AG08396 (cell line): ENCODE data around the gene EML1.
"Not testable (repeated sequence)": the region's sequence is repeated elsewhere in the genome, so short reads cannot be mapped to it uniquely, and the experiment has no call there.

Experiments used
- DNase-seq: peaks from one replicate; pipeline ENCODE4 v3.0.0; 2012; ENCODE audit warnings: low spot score, mixed read lengths

The EML1 gene

GRCh38 chr14:99938376-99938775 lies 145.2 kb downstream of the EML1 start:
- no peak for DNase-seq

GRCh38 chr14:99938896-99939295 lies 145.7 kb downstream of the EML1 start:
- no peak for DNase-seq

- DNase-seq, result no peak
Observed at GRCh38 chr14:99939421-99939820, 146.2 kb downstream of the EML1 start.

- DNase-seq, result no peak
Observed at GRCh38 chr14:99940064-99940463, 146.9 kb downstream of the EML1 start.

GRCh38 chr14:99941211-99941610 lies 148.0 kb downstream of the EML1 start:
- DNase-seq, result no peak

- no peak for DNase-seq
Observed at GRCh38 chr14:99943620-99944019, 150.4 kb downstream of the EML1 start.

GRCh38 chr14:99944241-99944651 lies 151.0 kb downstream of the EML1 start:
- DNase-seq, result no peak

- no peak for DNase-seq
Observed at GRCh38 chr14:99945732-99946651, 152.8 kb downstream of the EML1 start.

GRCh38 chr14:99946652-99947489 lies 153.7 kb downstream of the EML1 start:
- DNase-seq, result peak; percentile 76

GRCh38 chr14:99947695-99948094 lies 154.5 kb downstream of the EML1 start:
- no peak for DNase-seq

- not testable (repeated sequence) for DNase-seq
Observed at GRCh38 chr14:99949011-99949732, 156.0 kb downstream of the EML1 start.

- DNase-seq, result no peak
Observed at GRCh38 chr14:99950181-99950580, 157.0 kb downstream of the EML1 start.

GRCh38 chr14:99951085-99951484 lies 157.9 kb downstream of the EML1 start:
- DNase-seq, result no peak

- no peak for DNase-seq
Observed at GRCh38 chr14:99952039-99952438, 158.8 kb downstream of the EML1 start.

- DNase-seq, result no peak
Observed at GRCh38 chr14:99952453-99952852, 159.2 kb downstream of the EML1 start.

GRCh38 chr14:99955826-99956455 lies 162.7 kb downstream of the EML1 start:
- no peak for DNase-seq

GRCh38 chr14:99958380-99958779 lies 165.2 kb downstream of the EML1 start:
- DNase-seq, result no peak

GRCh38 chr14:99961826-99962518 lies 168.8 kb downstream of the EML1 start:
- DNase-seq, result no peak

GRCh38 chr14:99964979-99965378 lies 171.8 kb downstream of the EML1 start:
- DNase-seq, result no peak

GRCh38 chr14:99966037-99966835 lies 173.0 kb downstream of the EML1 start:
- no peak for DNase-seq
